Right atrium auricular region (tissue), 2 donors: ENCODE results near the gene SUSD4. TPM values are rescaled to one million over a fixed set of nuclear protein-coding genes. Genes with fewer than 3 reads are reported as not detected.
"Not testable (repeated sequence)": the region's sequence is repeated elsewhere in the genome, so short reads cannot be mapped to it uniquely, and the experiment has no call there.

Experiments
- DNase-seq: peaks from one replicate; pipeline ENCODE4 v3.0.0-alpha.2; 2019; ENCODE audit warnings: low spot score
- H3K27ac ChIP-seq, 2 donors: fragments of 200-600 bp; sonication (generic); 1 replicate in 1 of 2; 2 replicates in 1 of 2; pipeline ENCODE4 v1.5.1; 2016 to 2019
- H3K27me3 ChIP-seq, 2 donors: fragments of 200-600 bp; sonication (generic); one replicate each; pipeline versions ENCODE4 v1.5.1 to v1.6.0; 2017 to 2019
- H3K36me3 ChIP-seq: fragments of 200-600 bp; sonication (generic); one replicate; pipeline ENCODE4 v1.5.1; 2016
- H3K4me1 ChIP-seq, 2 donors: fragments of 200-600 bp; sonication (generic); one replicate each; pipeline versions ENCODE4 v1.5.1 to v1.6.0; 2017 to 2019
- H3K4me3 ChIP-seq, 2 donors: fragments of 200-600 bp; sonication (generic); 1 replicate in 1 of 2; 2 replicates in 1 of 2; pipeline ENCODE4 v1.5.1; 2017 to 2019; ENCODE audit warnings: mild to moderate bottlenecking in 1 of 2, moderate library complexity in 1 of 2
- H3K9me3 ChIP-seq, 2 donors: fragments of 200-600 bp; sonication (generic); one replicate each; pipeline ENCODE4 v1.5.1; 2019
- CTCF ChIP-seq, 2 donors: fragments of 200-600 bp; sonication (generic); IDR thresholded peaks; one replicate each; pipeline ENCODE4 v1.5.1; 2019; ENCODE audit warnings: antibody characterized with exemption in 2 of 2
- total RNA-seq, 2 donors: library from RNA; depleted of rRNA; stranded (reverse); fragments of >200 nt; gene quantifications; one replicate each; pipeline ENCODE4 v1.1.0, GENCODE V29; 2016

SUSD4 gene
- total RNA-seq, 2 donors from 2014 or later: 8.9 to 17.7 TPM

GRCh38 chr1:223289621-223290020 is 74.4 kb downstream of the SUSD4 start:
- DNase-seq: no peak
- no peak overlapping the region for H3K27ac ChIP-seq
- H3K4me3 ChIP-seq: no peak overlapping the region
- H3K27me3 ChIP-seq: no peaks in the 10 kb centered on the region
- no peaks in the 10 kb centered on the region for H3K4me1 ChIP-seq
- no peaks in the 10 kb centered on the region for H3K36me3 ChIP-seq
- no peaks in the 10 kb centered on the region for H3K9me3 ChIP-seq
- TF ChIP-seq CTCF (IDR thresholded peaks at IDR 0.05): no peak

GRCh38 chr1:223288826-223289225 is 75.2 kb downstream of the SUSD4 start:
- Histone ChIP-seq H3K4me1 (no peaks in the 10 kb centered on the region), H3K27ac (no peak overlapping the region), H3K27me3 (no peaks in the 10 kb centered on the region), H3K9me3 (no peaks in the 10 kb centered on the region), H3K36me3 (no peaks in the 10 kb centered on the region), H3K4me3 (no peak overlapping the region)
- no peak for TF ChIP-seq CTCF (IDR thresholded peaks at IDR 0.05)
- no peak for DNase-seq

- H3K9me3 ChIP-seq: no peaks in the 10 kb centered on the region
- no peak overlapping the region for H3K4me3 ChIP-seq
- H3K36me3 ChIP-seq: no peaks in the 10 kb centered on the region
- H3K4me1 ChIP-seq: no peaks in the 10 kb centered on the region
- H3K27ac ChIP-seq: no peak overlapping the region
- TF ChIP-seq CTCF (IDR thresholded peaks at IDR 0.05): no peak
- no peaks in the 10 kb centered on the region for H3K27me3 ChIP-seq
- DNase-seq: no peak
Measured at GRCh38 chr1:223285452-223285851, 78.5 kb downstream of the SUSD4 start.

GRCh38 chr1:223283697-223284096 is 80.3 kb downstream of the SUSD4 start:
- H3K27ac ChIP-seq, H3K4me1 ChIP-seq, H3K27me3 ChIP-seq, DNase-seq, H3K36me3 ChIP-seq, H3K9me3 ChIP-seq, H3K4me3 ChIP-seq: not testable (repeated sequence)

- H3K36me3 ChIP-seq, H3K27me3 ChIP-seq, DNase-seq, H3K9me3 ChIP-seq, H3K4me1 ChIP-seq, H3K4me3 ChIP-seq, H3K27ac ChIP-seq: not testable (repeated sequence)
Measured at GRCh38 chr1:223278311-223278710, 85.7 kb downstream of the SUSD4 start.

GRCh38 chr1:223276029-223276428 is 87.9 kb downstream of the SUSD4 start:
- H3K27me3 ChIP-seq: no peaks in the 10 kb centered on the region
- H3K27ac ChIP-seq: no peak overlapping the region
- no peak for DNase-seq
- H3K36me3 ChIP-seq: no peaks in the 10 kb centered on the region
- no peaks in the 10 kb centered on the region for H3K9me3 ChIP-seq
- no peak overlapping the region for H3K4me3 ChIP-seq
- H3K4me1 ChIP-seq: no peaks in the 10 kb centered on the region
- TF ChIP-seq CTCF (IDR thresholded peaks at IDR 0.05): no peak

GRCh38 chr1:223273511-223273910 is 90.5 kb downstream of the SUSD4 start:
- H3K4me1 ChIP-seq: no peaks in the 10 kb centered on the region
- no peaks in the 10 kb centered on the region for H3K36me3 ChIP-seq
- no peaks in the 10 kb centered on the region for H3K9me3 ChIP-seq
- H3K27me3 ChIP-seq: no peaks in the 10 kb centered on the region
- DNase-seq: no peak
- no peak overlapping the region for H3K4me3 ChIP-seq
- H3K27ac ChIP-seq: no peak overlapping the region
- no peak for TF ChIP-seq CTCF (IDR thresholded peaks at IDR 0.05)
